T-helper 2 cell treated with Interferon-gamma antibody and Interleukin-4, amounts not matched to agents 100 ng/mL and 5 ng/mL, for 36 hours (primary cell): ENCODE results near the gene U2AF1. TPM values are rescaled to one million over a fixed set of nuclear protein-coding genes. Genes with fewer than 3 reads are reported as not detected.

ENCODE experiments used
- total RNA-seq: library from RNA; stranded (reverse); gene quantifications from 2 replicates; pipeline ENCODE4 v1.2.3, GENCODE V29; 2022

U2AF1 gene
- total RNA-seq, 1 donor from 2014 or later = 7.5 TPM

Other genes starting within 250 kb of the U2AF1 start
- 44.9 and 49.7 TPM in 2 replicates for gene WDR4, start 228.0 kb downstream of the U2AF1 start, total RNA-seq
- gene NDUFV3, start 214.3 kb downstream of the U2AF1 start, total RNA-seq = 29.2 and 32.0 TPM in 2 replicates
- gene ERVH48-1, start 181.9 kb downstream of the U2AF1 start, total RNA-seq = 0.39 TPM in 2 replicates
- gene PKNOX1, start 133.0 kb downstream of the U2AF1 start, total RNA-seq = 31.3 and 32.2 TPM in 2 replicates
- gene CBS, start 31.7 kb downstream of the U2AF1 start, total RNA-seq = 20.8 and 22.0 TPM in 2 replicates
- gene CRYAA, start 61.4 kb upstream of the U2AF1 start, total RNA-seq = not detected in 2 replicates